Fibroblast of mammary gland (primary cell): ENCODE data around the gene EWSR1.

Experiments
- DNase-seq: peaks from one replicate; pipeline ENCODE4 v3.0.0-alpha.2; 2010; ENCODE audit warnings: low read depth
- H3K4me3 ChIP-seq: 2 replicates; pipeline ENCODE4 v1.5.1; 2011; ENCODE audit warnings: low read depth, mild to moderate bottlenecking, low read length, moderate library complexity; ENCODE audit not compliant: control insufficient read depth
- TF ChIP-seq, protein P1 (sequence below): conservative IDR thresholded peaks from 2 replicates; pipeline ENCODE4 v1.5.1; 2011; ENCODE audit warnings: low read depth, low read length, inconsistent platforms; ENCODE audit not compliant: control insufficient read depth, insufficient read depth

EWSR1 gene

DNA sequence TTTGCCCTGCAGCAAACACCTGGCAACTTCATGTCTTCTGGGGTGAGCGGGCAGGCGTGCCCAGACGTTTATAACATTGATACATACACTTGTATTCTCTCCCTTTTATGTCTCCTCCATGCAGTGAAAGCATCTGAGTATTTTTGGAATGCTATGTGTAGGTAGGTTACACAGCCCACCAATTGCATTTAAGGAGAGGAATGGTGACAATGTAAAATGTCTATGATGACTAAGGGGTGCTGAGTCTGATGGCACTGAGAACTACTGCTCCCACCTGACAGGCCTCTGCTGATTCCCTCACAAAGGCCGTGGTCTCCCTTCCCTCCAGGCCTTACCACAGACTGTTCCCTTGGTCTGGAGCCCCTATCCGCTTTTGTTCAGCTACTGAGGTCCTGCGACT lies 70.3 kb downstream of the EWSR1 start:
- TF ChIP-seq, protein P1, sequence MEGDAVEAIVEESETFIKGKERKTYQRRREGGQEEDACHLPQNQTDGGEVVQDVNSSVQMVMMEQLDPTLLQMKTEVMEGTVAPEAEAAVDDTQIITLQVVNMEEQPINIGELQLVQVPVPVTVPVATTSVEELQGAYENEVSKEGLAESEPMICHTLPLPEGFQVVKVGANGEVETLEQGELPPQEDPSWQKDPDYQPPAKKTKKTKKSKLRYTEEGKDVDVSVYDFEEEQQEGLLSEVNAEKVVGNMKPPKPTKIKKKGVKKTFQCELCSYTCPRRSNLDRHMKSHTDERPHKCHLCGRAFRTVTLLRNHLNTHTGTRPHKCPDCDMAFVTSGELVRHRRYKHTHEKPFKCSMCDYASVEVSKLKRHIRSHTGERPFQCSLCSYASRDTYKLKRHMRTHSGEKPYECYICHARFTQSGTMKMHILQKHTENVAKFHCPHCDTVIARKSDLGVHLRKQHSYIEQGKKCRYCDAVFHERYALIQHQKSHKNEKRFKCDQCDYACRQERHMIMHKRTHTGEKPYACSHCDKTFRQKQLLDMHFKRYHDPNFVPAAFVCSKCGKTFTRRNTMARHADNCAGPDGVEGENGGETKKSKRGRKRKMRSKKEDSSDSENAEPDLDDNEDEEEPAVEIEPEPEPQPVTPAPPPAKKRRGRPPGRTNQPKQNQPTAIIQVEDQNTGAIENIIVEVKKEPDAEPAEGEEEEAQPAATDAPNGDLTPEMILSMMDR, result no peak
- no peak overlapping the region for H3K4me3 ChIP-seq
- no peak for DNase-seq

DNA sequence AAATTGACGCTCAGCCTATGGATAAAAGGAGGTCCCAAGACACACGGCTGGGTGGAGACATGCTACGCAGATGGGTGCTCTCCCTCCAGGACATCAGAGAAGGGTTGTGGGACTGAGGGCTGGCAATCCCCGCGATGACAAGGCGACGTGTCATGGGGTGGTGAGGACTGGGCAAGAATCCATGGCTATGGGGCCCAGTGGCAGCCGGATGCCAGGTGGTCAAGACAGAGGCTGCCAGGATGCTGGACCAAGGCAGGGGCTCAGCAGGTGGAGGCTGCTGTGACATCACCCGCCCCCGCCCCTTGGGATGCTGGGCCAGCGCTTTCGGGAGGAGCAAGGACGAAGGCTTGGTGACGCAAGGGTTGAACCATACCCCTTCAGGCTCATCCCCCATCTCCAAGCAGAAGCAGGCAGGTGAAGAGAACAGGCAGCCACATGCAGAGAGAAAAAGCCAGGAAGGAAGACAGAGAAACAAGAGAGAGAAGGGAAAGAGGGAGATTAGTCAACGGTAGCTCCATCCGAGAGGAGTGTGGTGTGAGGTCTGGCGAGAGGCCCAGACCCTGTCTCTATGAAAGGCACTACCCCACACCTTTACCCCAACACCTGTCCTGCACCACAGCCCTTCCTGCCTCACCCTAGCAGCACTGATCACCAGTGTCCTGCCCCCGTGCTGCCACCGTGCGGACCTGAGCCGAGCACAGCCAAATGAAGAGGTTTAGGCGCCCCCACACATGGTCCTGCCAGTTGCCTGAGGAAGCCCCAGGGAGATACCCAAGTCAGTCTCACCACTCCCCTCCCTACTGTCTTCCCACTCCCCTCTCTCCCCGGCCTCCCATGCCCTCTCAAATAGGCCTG lies 71.5 kb downstream of the EWSR1 start:
- DNase-seq, result no peak
- TF ChIP-seq, protein P1, result no peak
- H3K4me3 ChIP-seq, result no peak overlapping the region

DNA sequence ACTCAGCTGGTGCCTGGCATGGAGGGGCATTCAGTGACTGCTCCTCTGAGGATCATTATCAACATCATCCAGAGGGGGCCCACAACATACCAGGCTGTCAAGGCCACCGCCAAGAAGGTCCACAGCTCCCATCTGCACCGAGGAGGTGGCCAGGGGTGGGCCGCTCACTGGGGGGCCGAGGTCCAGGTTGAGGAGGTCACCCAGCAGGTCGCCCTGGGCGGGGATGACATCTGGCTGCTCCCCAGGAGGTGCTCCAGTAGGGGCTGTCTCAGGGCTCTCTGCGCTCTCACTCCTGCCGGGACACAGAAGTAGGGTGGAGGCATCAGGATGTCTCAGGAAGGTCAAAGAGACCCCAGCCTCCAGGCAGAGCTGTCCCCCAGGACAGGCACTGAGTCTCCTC lies 72.5 kb downstream of the EWSR1 start:
- DNase-seq, result no peak
- H3K4me3 ChIP-seq, result no peak overlapping the region
- TF ChIP-seq, protein P1, result no peak

DNA sequence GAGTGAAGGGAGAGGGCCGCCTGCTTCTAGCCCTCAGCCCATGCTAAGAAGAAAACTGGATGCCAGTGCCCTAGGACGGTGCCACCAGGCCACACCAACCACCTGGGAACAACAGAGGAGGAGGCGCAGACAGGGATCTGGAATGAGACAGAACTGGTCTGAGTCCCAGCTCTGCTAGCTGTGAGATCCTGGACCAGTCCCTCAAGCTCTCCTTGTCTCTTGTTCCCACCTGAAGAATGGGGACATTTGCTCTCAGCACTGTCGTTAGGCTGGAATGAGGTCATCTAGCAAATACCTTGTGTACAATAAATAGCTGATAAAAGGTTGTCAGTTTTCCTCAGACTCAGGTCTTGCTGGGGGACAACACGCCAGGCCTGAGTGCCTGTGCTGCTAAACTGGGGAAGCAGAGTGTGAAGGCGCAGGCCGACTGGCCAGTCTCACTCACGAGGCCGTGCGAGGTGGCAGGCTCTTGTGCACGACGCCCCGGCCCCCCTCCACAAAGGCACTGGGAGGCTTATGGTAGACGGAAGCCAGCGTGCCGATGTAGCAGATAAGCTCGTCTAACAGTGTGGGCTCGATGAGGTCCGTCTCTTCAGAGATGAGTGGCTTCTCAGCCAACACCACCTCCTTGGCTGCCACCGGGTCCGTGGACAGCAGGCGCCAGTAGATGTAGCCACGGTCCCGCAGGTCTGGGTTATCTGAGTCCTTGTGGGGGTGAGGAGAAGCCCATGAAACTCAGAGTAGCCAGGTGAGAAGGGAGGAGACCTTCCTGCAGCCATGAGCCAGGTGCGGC lies 73.2 kb downstream of the EWSR1 start:
- no peak for DNase-seq
- TF ChIP-seq, protein P1, result no peak

DNA sequence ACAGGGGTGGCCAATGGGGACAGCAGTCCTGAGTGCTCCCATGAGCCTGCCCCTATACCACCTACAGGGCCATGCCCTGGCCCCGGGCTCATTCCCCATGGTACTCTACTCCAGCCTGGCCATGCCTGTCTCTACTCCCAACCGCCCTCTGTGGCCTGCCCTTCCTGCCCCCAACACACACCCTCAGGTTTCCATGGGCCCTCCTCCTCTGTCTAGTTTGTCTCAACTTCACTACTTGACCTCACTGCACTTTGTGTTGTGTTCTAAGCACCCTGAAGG lies 73.7 kb downstream of the EWSR1 start:
- DNase-seq, result no peak
- TF ChIP-seq, protein P1, result no peak
- H3K4me3 ChIP-seq, result no peak overlapping the region

More for the DNA sequence above, 73.2 kb downstream of the EWSR1 start:
- H3K4me3 ChIP-seq, result no peak overlapping the region

DNA sequence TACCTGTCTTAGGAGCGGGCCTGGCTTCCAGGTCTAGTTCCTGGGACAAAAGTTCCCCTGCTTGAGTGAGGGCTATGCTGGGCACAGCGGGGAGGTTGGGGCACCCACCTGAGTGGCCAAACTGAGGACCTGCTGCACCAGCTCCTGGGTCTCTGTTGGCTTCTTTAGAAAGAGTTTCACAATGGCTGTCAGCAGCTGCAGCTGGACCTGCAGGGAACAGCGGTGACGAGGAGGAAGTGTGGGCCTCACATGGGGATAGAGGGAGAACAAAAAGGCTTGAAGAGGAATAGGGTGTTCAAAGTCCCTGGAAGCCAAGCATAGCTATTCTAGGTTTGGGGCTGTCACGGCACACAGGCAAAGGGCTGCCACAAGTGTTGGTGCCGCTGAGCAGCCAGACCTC lies 74.1 kb downstream of the EWSR1 start:
- TF ChIP-seq, protein P1, result no peak
- H3K4me3 ChIP-seq, result no peak overlapping the region
- no peak for DNase-seq
